ENCODE results near the gene UBL7.
"Not testable (repeated sequence)": the region's sequence is repeated elsewhere in the genome, so short reads cannot be mapped to it uniquely, and the experiment has no call there.

Gene UBL7

GRCh38 chr15:74463634-74464033, 2.7 kb upstream of the UBL7 start:
- DNase-seq = no peak

- no peak for DNase-seq
Observed at GRCh38 chr15:74461847-74462511, 1.0 kb upstream of the UBL7 start.

- no peak for DNase-seq
Observed at GRCh38 chr15:74460298-74460697, 662 bp downstream of the UBL7 start.

GRCh38 chr15:74459798-74460197, 1.2 kb downstream of the UBL7 start:
- not testable (repeated sequence) for DNase-seq

- no peak for DNase-seq
Observed at GRCh38 chr15:74458473-74458872, 2.5 kb downstream of the UBL7 start.

GRCh38 chr15:74457036-74457435, 3.9 kb downstream of the UBL7 start:
- DNase-seq = not testable (repeated sequence)

- DNase-seq = no peak
Observed at GRCh38 chr15:74454764-74455500, 6.0 kb downstream of the UBL7 start.

GRCh38 chr15:74453925-74454763, 6.8 kb downstream of the UBL7 start:
- no peak for DNase-seq

GRCh38 chr15:74451861-74452835, 8.8 kb downstream of the UBL7 start:
- DNase-seq = no peak

- DNase-seq = no peak
Observed at GRCh38 chr15:74451322-74451721, 9.6 kb downstream of the UBL7 start.

- DNase-seq = no peak
Observed at GRCh38 chr15:74449643-74450205, 11.2 kb downstream of the UBL7 start.

- no peak for DNase-seq
Observed at GRCh38 chr15:74449095-74449494, 11.9 kb downstream of the UBL7 start.

- DNase-seq = no peak
Observed at GRCh38 chr15:74445816-74446763, 14.9 kb downstream of the UBL7 start.

GRCh38 chr15:74444106-74445062, 16.6 kb downstream of the UBL7 start:
- no peak for DNase-seq

- no peak for DNase-seq
Observed at GRCh38 chr15:74443100-74443909, 17.7 kb downstream of the UBL7 start.

GRCh38 chr15:74442604-74443003, 18.4 kb downstream of the UBL7 start:
- no peak for DNase-seq

GRCh38 chr15:74442063-74442462, 18.9 kb downstream of the UBL7 start:
- DNase-seq = no peak

GRCh38 chr15:74441248-74441941, 19.6 kb downstream of the UBL7 start:
- DNase-seq = no peak

Data from NCI-H524 treated with DMSO at 0.1 percent for 48 hours (cell line).